ENCODE measurements around the gene BRMS1. TPM values are rescaled to one million over a fixed set of nuclear protein-coding genes. Genes with fewer than 3 reads are reported as not detected.

The BRMS1 gene
- total and polyA plus RNA-seq, 10 of the 15 experiments (the other 5 are each of a cell fraction or from before 2014, with no cell fraction given), result 2.1 to 85.3 (median 48.5) TPM

- TF ChIP-seq CEBPZ (IDR thresholded peaks at IDR 0.05; ENCODE audit: low read depth, low read length) (peak; percentile 87), NBN (IDR thresholded peaks at IDR 0.05) (no peak; the same call in 1 of the 2 replicates), FOS (IDR thresholded peaks at IDR 0.05; ENCODE audit: borderline replicate concordance, extremely low read depth, insufficient read length) (peak; percentile 69), EGR1 (IDR thresholded peaks at IDR 0.05; ENCODE audit: borderline replicate concordance in 1 of 2, low read depth in 2 of 2, low read length in 2 of 2) (0 out of 3 replicates have a peak, but pooled peaks of 1 of the 2 experiments have one; percentile 0), NFYB (IDR thresholded peaks at IDR 0.05; ENCODE audit: insufficient read depth, low read depth, low read length) (peak; percentile 95), SPI1 (IDR thresholded peaks at IDR 0.05; ENCODE audit: borderline replicate concordance, insufficient read depth, low read depth, low read length) (no peak), ELK1 (IDR thresholded peaks at IDR 0.05; ENCODE audit: low read depth, low read length) (no peak), ZNF274 (IDR thresholded peaks at IDR 0.05; ENCODE audit: insufficient read depth, insufficient read length) (no peak), PML (IDR thresholded peaks at IDR 0.05; ENCODE audit: low read length) (no peak), CHD2 (IDR thresholded peaks at IDR 0.05; ENCODE audit: borderline replicate concordance, low read depth, low read length) (peak; percentile 96), E2F8 (IDR thresholded peaks at IDR 0.05; ENCODE audit: low read depth, partially characterized antibody) (no peak), TBL1XR1 (IDR thresholded peaks at IDR 0.05; ENCODE audit: low read depth, low read length) (no peak), MXI1 (IDR thresholded peaks at IDR 0.05; ENCODE audit: low read depth, low read length) (no peak), MTA3 (IDR thresholded peaks at IDR 0.05; ENCODE audit: borderline replicate concordance, low read length) (no peak), ATF2 (IDR thresholded peaks at IDR 0.05; ENCODE audit: low read length) (peak; percentile 94), POU2F2 (IDR thresholded peaks at IDR 0.05; ENCODE audit: borderline replicate concordance, low read depth, low read length) (peak; percentile 67; the same call in 2 of the 3 replicates), ZNF24 (IDR thresholded peaks at IDR 0.05) (no peak), CBX5 (IDR thresholded peaks at IDR 0.05; ENCODE audit: low read depth) (no peak), PBX3 (IDR thresholded peaks at IDR 0.05; ENCODE audit: insufficient replicate concordance, low read depth, low read length) (peak; percentile 94)
These were observed 56.0 kb downstream of the BRMS1 start, which contains the start of gene YIF1A (continued) for GRCh38 chr11:66288671-66289547.

All from GM12878 (cell line).